A549 (cell line): Measurements from ENCODE around the gene MPND. TPM values are rescaled to one million over a fixed set of nuclear protein-coding genes. Genes with fewer than 3 reads are reported as not detected.
A peak's percentile ranks its signal among the peaks of the same experiment; 100 is the strongest.

ENCODE experiments used
- ATAC-seq, 2 experiments: fragments of 200-7000 bp in 1 of 2; fragments of >200 bp in 1 of 2; cut with Nextera tagmentation in 1 of 2; cut with Tn5 transposase in 1 of 2; 3 replicates each; pipeline versions ENCODE4 v1.8.0 to v1.9.1; 2018 to 2020; ENCODE audit warnings: mild to moderate bottlenecking in 1 of 2, moderate library complexity in 1 of 2
- CTCF ChIA-PET: fragments of 300-600 bp; sonication (Branson Sonifier 250); formaldehyde crosslinking; extraction: SDS; loops from one replicate; lab custom pipeline; 2021; ENCODE audit warnings: antibody characterized with exemption, inconsistent platforms; lab: Yijun Ruan, JAX
- POLR2A ChIA-PET: fragments of 350-600 bp; formaldehyde crosslinking; extraction: SDS; loops from one replicate; lab custom pipeline; 2021; ENCODE audit warnings: antibody characterized with exemption, inconsistent platforms; lab: Yijun Ruan, JAX
- DNase-seq, 2 experiments: peaks; one replicate each; pipeline versions ENCODE4 v3.0.0 to v3.0.0-alpha.2; 2011 to 2016; ENCODE audit warnings: low read depth in 1 of 2, low spot score in 1 of 2
- FAIRE-seq: peaks from 2 replicates; lab custom pipeline; 2011; peaks lifted over from hg19 to GRCh38; lab: Jason Lieb, UNC
- H3K27ac ChIP-seq, 2 experiments: fragments of >200 bp; sonication (Bioruptor Twin); formaldehyde crosslinking; 3 replicates each; pipeline ENCODE4 v1.5.1; 2016 to 2017
- H3K4me1 ChIP-seq: fragments of >200 bp; sonication (Bioruptor Twin); formaldehyde crosslinking; 3 replicates; pipeline ENCODE4 v1.6.1; 2016
- H3K4me2 ChIP-seq: fragments of >200 bp; sonication (Bioruptor Twin); formaldehyde crosslinking; 3 replicates; pipeline ENCODE4 v1.6.1; 2016
- H3K4me3 ChIP-seq: fragments of >200 bp; sonication (Bioruptor Twin); formaldehyde crosslinking; 3 replicates; pipeline ENCODE4 v1.5.1; 2016
- H3K9me3 ChIP-seq: fragments of >200 bp; sonication (Bioruptor Twin); formaldehyde crosslinking; 3 replicates; pipeline ENCODE4 v1.6.1; 2016
- CBX8 ChIP-seq: fragments of 200-600 bp; sonication (generic); IDR thresholded peaks from 2 replicates; pipeline ENCODE4 v1.6.1; 2016
- CHD2 ChIP-seq: fragments of 150-350 bp; IDR thresholded peaks from 2 replicates; pipeline ENCODE4 v1.6.1; 2014; ENCODE audit warnings: low read length; ENCODE audit not compliant: partially characterized antibody
- CHD4 ChIP-seq: fragments of 200-600 bp; sonication (generic); IDR thresholded peaks from 2 replicates; pipeline ENCODE4 v1.6.1; 2016; ENCODE audit warnings: antibody characterized with exemption, mild to moderate bottlenecking, borderline replicate concordance
- EHF ChIP-seq: fragments of 250-450 bp; sonication (Bioruptor Pico); IDR thresholded peaks from 2 replicates; pipeline ENCODE4 v1.5.0; 2020; ENCODE audit warnings: mild to moderate bottlenecking
- EHMT2 ChIP-seq: fragments of 200-600 bp; sonication (generic); IDR thresholded peaks from 2 replicates; pipeline ENCODE4 v1.6.1; 2016; ENCODE audit warnings: antibody characterized with exemption, low read depth, mild to moderate bottlenecking, moderate library complexity
- GATA3 ChIP-seq: IDR thresholded peaks from 2 replicates; pipeline ENCODE4 v1.6.1; 2012; ENCODE audit warnings: borderline replicate concordance
- HEYL ChIP-seq: fragments of 250-450 bp; sonication (Bioruptor Pico); IDR thresholded peaks from 2 replicates; pipeline ENCODE4 v1.8.0; 2021; ENCODE audit warnings: mild to moderate bottlenecking, moderate library complexity
- HMGXB4 ChIP-seq: fragments of 250-450 bp; sonication (Bioruptor Pico); IDR thresholded peaks from 2 replicates; pipeline ENCODE4 v1.5.0; 2021; ENCODE audit warnings: mild to moderate bottlenecking, moderate library complexity, borderline replicate concordance
- HOXA7 ChIP-seq: fragments of 250-450 bp; sonication (Bioruptor Pico); IDR thresholded peaks from 2 replicates; pipeline ENCODE4 v1.5.0; 2020; ENCODE audit warnings: mild to moderate bottlenecking, moderate library complexity
- MAFK ChIP-seq: fragments of 450-650 bp; IDR thresholded peaks from 2 replicates; pipeline ENCODE4 v1.6.1; 2014; ENCODE audit not compliant: partially characterized antibody
- MAX ChIP-seq: IDR thresholded peaks from 2 replicates; pipeline ENCODE4 v1.6.1; 2012
- MYC ChIP-seq: IDR thresholded peaks from 2 replicates; pipeline ENCODE4 v1.6.1; 2012; ENCODE audit warnings: mild to moderate bottlenecking, inconsistent platforms, low read length, improper control_type of control experiment, borderline replicate concordance
- NFE2L2 ChIP-seq: fragments of 150-350 bp; conservative IDR thresholded peaks from 2 replicates; pipeline ENCODE4 v1.6.1; 2014; ENCODE audit warnings: low read length
- NPAS2 ChIP-seq: fragments of 250-450 bp; sonication (Bioruptor Pico); IDR thresholded peaks from 2 replicates; pipeline ENCODE4 v1.8.0; 2022; ENCODE audit warnings: mild to moderate bottlenecking, moderate library complexity, borderline replicate concordance
- NR3C1 ChIP-seq: fragments of >200 bp; sonication (Bioruptor Twin); formaldehyde crosslinking; IDR thresholded peaks from 3 replicates; pipeline ENCODE4 v1.6.1; 2017
- POLR2A ChIP-seq: IDR thresholded peaks from 2 replicates; pipeline ENCODE4 v1.6.1; 2012; ENCODE audit warnings: mild to moderate bottlenecking, low read length
- RARB ChIP-seq: fragments of 250-450 bp; sonication (Bioruptor Pico); IDR thresholded peaks from 2 replicates; pipeline ENCODE4 v1.8.0; 2021; ENCODE audit warnings: mild to moderate bottlenecking, moderate library complexity
- RFX5 ChIP-seq: fragments of 450-650 bp; IDR thresholded peaks from 2 replicates; pipeline ENCODE4 v1.7.1; 2014; ENCODE audit warnings: antibody characterized with exemption, mild to moderate bottlenecking, moderate library complexity
- ZC3H11A ChIP-seq: fragments of 450-650 bp; IDR thresholded peaks from 2 replicates; pipeline ENCODE4 v1.6.1; 2014; ENCODE audit warnings: antibody characterized with exemption, mild to moderate bottlenecking
- WGBS: methylation state at CpG from one replicate; pipeline ENCODE4 v1.1.6; 2017; ENCODE audit errors: missing lambda C conversion rate; 5-methylcytosine and 5-hydroxymethylcytosine counted together
- polyA plus RNA-seq, 4 experiments: library from polyadenylated mRNA; depleted of rRNA in 3 of 4; stranded (reverse); fragments of >200 nt; fragmentation: RNase III in 1 of 4; extraction: RNeasy Plus Mini Kit Qiagen cat#74134 plus additional on column Dnase treatment in 1 of 4; gene quantifications; 2 replicates in 3 of 4; 3 replicates in 1 of 4; pipeline ENCODE4 v1.2.3, GENCODE V29; 2011 to 2017
- TF ChIP-seq, protein P1 (sequence below): fragments of >200 bp; sonication (Bioruptor Twin); formaldehyde crosslinking; IDR thresholded peaks from 2 replicates; pipeline ENCODE4 v1.6.1; 2016
- TF ChIP-seq, protein P2 (sequence below): fragments of 150-350 bp; IDR thresholded peaks from 2 replicates; pipeline ENCODE4 v1.6.1; 2014; ENCODE audit warnings: low read depth, mild to moderate bottlenecking, low read length

The MPND gene
- polyA plus RNA-seq, 2 of the 4 experiments (the other 2 are of a cell fraction), result 3.5 to 14.5 TPM

DNA sequence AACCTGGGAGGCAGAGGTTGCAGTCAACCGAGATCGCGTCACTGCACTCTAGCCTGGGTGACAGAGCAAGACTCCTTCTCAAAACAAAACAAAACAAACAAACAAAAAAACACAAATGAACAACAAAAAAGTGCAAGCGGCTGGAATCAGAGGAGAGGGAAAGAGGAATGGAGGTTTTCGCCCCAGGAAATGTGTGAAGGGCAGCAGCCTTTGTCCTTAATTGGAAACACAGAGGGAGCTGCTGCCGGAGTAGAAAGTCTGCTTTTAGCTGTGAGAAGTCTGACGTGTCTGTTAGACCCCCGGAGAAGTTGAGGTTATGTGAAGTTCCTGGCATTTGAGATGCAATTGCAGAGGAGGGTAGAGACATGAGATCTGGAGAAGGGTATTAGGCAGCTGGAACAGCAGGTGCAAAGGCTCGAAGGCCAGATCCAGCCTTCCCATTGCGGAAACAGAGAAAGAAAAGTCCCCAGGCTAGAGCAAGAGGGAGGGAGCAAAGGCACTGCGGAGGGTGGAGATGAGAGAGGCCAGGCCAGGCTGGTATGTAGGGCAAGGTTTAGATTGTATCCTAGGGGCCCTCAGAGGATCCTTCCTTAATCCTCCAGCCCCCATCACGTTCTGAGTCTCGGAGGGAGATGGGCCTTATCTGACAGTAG lies 41.6 kb upstream of the MPND start:
- ChIA-PET CTCF (no interaction called here), POLR2A (no interaction called here)
- H3K4me1 ChIP-seq, result no peaks in the 10 kb centered on the region
- H3K4me3 ChIP-seq, result no peak overlapping the region
- DNase-seq (no peak), ATAC-seq (peak in 1 of 2 experiments; percentile 13; a peak in 1 of 6 replicates), FAIRE-seq (no peak)
- H3K27ac ChIP-seq, result no peak overlapping the region
- H3K4me2 ChIP-seq, result no peak overlapping the region
- WGBS, result 70% methylated on average over 13 of the region's 13 CpGs
- TF ChIP-seq, protein P1, sequence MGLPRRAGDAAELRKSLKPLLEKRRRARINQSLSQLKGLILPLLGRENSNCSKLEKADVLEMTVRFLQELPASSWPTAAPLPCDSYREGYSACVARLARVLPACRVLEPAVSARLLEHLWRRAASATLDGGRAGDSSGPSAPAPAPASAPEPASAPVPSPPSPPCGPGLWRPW, result no peak
- TF ChIP-seq POLR2A (no peak), ZC3H11A (no peak), MYC (no peak), EHF (CRISPR knock-in tag) (no peak), EHMT2 (no peak), NPAS2 (CRISPR knock-in tag) (no peak), NR3C1 (no peak), HOXA7 (CRISPR knock-in tag) (no peak), RFX5 (no peak), CHD4 (no peak)
- TF ChIP-seq, protein P2, sequence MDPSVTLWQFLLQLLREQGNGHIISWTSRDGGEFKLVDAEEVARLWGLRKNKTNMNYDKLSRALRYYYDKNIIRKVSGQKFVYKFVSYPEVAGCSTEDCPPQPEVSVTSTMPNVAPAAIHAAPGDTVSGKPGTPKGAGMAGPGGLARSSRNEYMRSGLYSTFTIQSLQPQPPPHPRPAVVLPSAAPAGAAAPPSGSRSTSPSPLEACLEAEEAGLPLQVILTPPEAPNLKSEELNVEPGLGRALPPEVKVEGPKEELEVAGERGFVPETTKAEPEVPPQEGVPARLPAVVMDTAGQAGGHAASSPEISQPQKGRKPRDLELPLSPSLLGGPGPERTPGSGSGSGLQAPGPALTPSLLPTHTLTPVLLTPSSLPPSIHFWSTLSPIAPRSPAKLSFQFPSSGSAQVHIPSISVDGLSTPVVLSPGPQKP, result no peak
- H3K9me3 ChIP-seq, result no peaks in the 10 kb centered on the region

DNA sequence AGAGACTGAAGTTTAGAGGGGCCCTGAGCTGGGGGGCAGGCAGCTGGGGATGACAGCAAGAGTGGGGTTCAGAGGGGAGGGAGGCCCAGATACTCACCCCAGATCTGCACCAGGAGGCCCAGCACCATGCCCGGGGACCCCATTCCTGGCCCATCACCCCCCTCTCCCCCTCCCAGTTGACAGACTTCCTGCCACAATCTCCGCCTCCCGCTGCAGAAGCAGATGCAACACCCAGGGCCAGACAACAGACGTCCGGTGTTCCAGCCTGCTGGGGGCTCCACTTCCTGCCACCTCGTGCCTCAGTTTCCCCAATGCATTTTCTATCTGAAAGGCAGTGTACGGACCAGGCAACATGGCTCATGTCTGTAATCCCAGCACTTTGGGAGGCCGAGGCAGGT lies 41.1 kb upstream of the MPND start, which contains the start of gene TMIGD2:
Gene TMIGD2 (minus strand): TSS at position 147 of the 398 bp plus-strand sequence. CDS start 4 bp downstream, at position 143.
- DNase-seq (no peak), FAIRE-seq (no peak), ATAC-seq (no peak)
- ChIA-PET POLR2A (no interaction called here), CTCF (interaction anchor here (0.8 kb wide), 1 partner anchor 98 kb away, joined by 3 read pairs; the partner anchor contains the start of gene SH3GL1)
- H3K4me1 ChIP-seq, result no peaks in the 10 kb centered on the region
- WGBS, result 67% methylated on average over 5 of the region's 8 CpGs
- H3K9me3 ChIP-seq, result no peaks in the 10 kb centered on the region
- H3K4me3 ChIP-seq, result no peak within 1 kb of the TSS
- no peak within 1 kb of the TSS for H3K27ac ChIP-seq
- no peak within 1 kb of the TSS for H3K4me2 ChIP-seq
- TF ChIP-seq HEYL (CRISPR knock-in tag), result no peak
- no peak for TF ChIP-seq GATA3
- TF ChIP-seq CHD2, result no peak
- no peak for TF ChIP-seq RARB
- TF ChIP-seq NFE2L2, result no peak
- TF ChIP-seq NR3C1, result no peak
- TF ChIP-seq HMGXB4 (CRISPR knock-in tag), result no peak
- no peak for TF ChIP-seq MAFK
- TF ChIP-seq MAX, result no peak
- no peak for TF ChIP-seq CBX8
- no peak for TF ChIP-seq NPAS2 (CRISPR knock-in tag)
- TF ChIP-seq, all 56 proteins: peak for 0
